Activated CD4-positive, CD25-positive, alpha-beta regulatory T cell treated with anti-CD3 and anti-CD28 coated beads, Interleukin-2, amount 50 U/mL, for 16 hours (primary cell): ENCODE results near the gene ARAP1.

Experiments
- DNase-seq: peaks from one replicate; pipeline ENCODE4 v3.0.0-alpha.2; 2020; ENCODE audit warnings: low read depth, low spot score

ARAP1 gene

GRCh38 chr11:72743321-72744221 is 8.6 kb downstream of the ARAP1 start:
- DNase-seq: no peak

- DNase-seq: no peak
Measured at GRCh38 chr11:72742513-72743320, 9.5 kb downstream of the ARAP1 start.

- DNase-seq: no peak
Measured at GRCh38 chr11:72741849-72742512, 10.2 kb downstream of the ARAP1 start.

- no peak for DNase-seq
Measured at GRCh38 chr11:72741429-72741833, 10.8 kb downstream of the ARAP1 start.

- DNase-seq: no peak
Measured at GRCh38 chr11:72740562-72741428, 11.4 kb downstream of the ARAP1 start.

GRCh38 chr11:72740060-72740424 is 12.2 kb downstream of the ARAP1 start:
- no peak for DNase-seq

- no peak for DNase-seq
Measured at GRCh38 chr11:72739240-72740059, 12.8 kb downstream of the ARAP1 start.

- DNase-seq: no peak
Measured at GRCh38 chr11:72738199-72739141, 13.7 kb downstream of the ARAP1 start.

- no peak for DNase-seq
Measured at GRCh38 chr11:72737336-72737735, 14.9 kb downstream of the ARAP1 start.

GRCh38 chr11:72736452-72737069 is 15.6 kb downstream of the ARAP1 start:
- peak; percentile 15 for DNase-seq

GRCh38 chr11:72735495-72736027 is 16.6 kb downstream of the ARAP1 start:
- DNase-seq: no peak

GRCh38 chr11:72732329-72732728 is 19.9 kb downstream of the ARAP1 start:
- no peak for DNase-seq

GRCh38 chr11:72730737-72731136 is 21.5 kb downstream of the ARAP1 start:
- no peak for DNase-seq

- DNase-seq: no peak
Measured at GRCh38 chr11:72730243-72730642, 22.0 kb downstream of the ARAP1 start.

- no peak for DNase-seq
Measured at GRCh38 chr11:72727521-72727920, 24.7 kb downstream of the ARAP1 start.

GRCh38 chr11:72726266-72727220 is 25.7 kb downstream of the ARAP1 start:
- no peak for DNase-seq

GRCh38 chr11:72725724-72726028 is 26.5 kb downstream of the ARAP1 start:
- no peak for DNase-seq
